HG02852 (cell line): ENCODE measurements around the gene BMP7.
"Not testable (repeated sequence)": the region's sequence is repeated elsewhere in the genome, so short reads cannot be mapped to it uniquely, and the experiment has no call there.

Experiments used
- ATAC-seq: cut with Tn5 transposase; IDR thresholded peaks from one replicate; pipeline ENCODE4 v1.9.1; 2021; ENCODE audit warnings: mild to moderate bottlenecking, moderate library complexity; ENCODE audit not compliant: unreplicated experiment

BMP7 gene

DNA sequence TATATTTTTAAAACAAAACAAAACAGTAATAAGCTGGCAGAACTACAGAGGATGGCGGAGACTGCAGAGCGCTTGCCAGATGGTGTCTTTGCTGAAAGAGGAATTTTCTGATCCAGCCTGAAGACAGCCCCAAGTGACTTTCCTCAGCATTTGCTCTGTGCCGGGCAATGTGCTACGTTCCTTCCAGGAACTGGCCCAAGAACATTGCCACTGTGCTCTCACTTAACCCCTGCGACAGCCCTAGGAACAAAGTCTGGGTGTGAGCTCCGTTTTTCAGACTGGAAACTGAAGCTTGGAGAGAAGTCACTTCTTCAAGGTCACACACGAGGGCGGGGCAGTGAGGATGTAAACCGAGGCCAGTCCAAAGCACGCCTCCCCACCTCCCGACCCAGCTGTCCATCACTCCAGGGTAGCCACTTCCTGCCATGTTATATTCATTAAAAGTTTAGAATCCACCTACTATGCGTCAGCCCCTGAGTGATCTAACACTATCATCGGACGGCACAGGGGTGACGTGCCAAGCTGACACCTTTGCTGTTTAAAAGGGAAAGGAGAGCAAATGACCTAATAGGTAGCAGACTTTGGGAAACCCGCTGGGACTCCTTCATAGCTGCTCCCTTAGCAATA, 22.3 kb upstream of the BMP7 start:
- no peak for ATAC-seq

DNA sequence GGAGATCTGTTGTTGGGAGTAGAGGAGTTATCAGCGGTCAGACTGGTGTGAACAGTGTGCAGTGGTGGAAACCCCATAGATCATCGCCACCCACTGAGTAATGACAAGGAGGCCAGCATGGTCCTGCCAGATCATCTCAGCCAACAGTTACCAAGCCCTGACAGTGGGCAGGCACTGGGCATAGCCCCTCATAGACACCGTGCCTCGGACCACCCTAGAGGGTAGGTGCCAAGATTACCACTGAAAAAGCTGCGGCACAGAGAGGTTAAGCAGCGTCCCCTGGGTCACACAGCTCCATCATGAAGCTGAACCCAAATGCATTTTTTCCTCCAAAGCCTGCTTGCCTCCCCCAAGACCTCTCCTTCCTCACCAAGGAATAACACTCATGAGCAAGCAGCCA, 21.5 kb upstream of the BMP7 start:
- ATAC-seq, result no peak

DNA sequence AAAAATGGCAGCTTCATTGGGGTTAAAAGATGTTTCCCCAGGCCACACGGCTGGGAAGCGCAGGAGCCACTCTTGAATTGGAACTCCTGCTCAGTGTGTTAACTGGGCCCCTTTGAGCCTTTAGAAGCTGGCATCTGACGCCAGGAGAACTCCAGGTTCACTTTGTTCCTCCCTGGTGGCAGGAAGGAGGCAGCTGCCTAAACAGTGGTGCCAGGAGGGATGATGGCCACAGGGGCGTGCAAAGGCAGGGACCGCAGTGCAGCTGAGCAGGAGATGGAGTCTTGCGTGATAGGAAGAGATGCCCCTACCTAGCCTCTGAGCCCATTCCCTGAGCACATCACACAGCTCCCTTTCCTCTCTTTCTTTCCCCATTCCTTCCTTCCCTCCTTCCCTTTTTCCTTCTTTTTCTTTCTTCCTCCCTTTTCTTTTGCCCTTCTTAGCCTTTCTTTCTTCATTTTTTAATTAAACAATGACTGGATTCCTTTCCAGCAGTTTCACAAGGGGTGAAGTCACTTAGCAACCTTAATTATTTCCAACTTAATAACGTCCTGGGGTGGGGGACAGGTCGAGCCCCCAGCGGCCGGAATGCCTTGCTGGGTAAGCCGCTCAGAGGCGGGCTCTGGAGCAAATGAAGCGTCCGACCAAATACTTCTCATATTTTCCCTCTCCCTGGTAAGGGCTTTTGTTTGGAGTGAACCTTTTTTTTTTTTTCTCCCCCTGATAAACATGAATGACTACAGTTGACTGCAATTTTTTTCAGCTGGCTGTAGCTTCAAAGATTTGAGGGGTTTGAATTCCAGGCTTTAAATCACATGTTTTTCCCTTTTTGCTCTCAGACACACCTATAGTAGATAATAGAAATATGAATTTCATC, 20.8 kb upstream of the BMP7 start:
- no peak for ATAC-seq

DNA sequence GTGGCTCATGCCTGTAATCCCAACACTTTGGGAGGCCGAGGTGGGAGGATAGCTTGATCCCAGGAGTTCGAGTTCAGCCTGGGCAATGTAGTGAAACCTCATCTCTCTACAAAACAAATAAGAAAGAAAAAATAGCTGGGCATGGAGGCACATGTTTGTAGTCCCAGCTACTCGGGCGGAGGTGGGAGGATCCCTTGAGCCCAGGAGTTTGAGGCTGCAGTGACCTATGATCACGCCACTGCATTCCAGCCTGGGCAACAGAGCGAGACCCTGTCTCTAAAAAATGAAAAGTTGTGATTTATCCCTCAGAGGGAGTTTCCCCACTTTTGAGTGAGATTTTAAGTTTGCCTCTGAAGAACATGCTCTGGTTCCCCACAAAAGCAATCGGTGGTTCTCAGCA, 17.4 kb upstream of the BMP7 start:
- no peak for ATAC-seq

DNA sequence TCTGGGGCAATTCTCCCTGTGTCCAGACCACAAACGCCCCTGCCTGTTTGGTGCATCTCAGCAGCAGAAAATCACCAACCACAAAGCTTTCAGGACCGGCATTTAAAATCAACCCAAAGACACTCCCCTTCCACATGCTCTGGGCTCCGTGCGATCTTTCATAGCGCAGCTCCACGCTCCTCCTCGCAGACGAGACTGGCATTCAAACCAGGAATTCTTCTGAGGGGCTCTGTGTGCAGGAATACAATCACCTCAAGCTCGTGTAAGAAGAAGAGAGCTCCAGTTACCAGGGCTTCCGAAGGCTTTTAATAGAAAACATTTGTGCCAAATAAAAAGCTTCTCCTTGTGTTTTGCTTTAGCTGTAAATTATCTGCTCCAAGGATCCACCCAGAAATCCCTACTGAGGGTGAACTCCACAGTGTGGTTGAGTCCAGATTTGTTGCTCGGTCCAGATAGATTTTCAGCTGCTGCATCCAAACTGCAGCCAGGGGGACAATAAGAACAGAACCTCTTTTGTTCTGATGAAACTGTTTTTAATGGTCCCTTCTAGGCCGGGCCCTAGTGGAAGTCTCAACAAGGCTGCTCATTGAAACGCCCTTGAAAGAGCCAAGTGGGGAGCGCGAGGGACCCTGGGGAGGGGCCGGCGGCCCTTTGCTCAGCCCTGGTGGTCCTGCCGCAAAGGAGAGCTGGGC, 16.4 kb upstream of the BMP7 start:
- ATAC-seq, result no peak

DNA sequence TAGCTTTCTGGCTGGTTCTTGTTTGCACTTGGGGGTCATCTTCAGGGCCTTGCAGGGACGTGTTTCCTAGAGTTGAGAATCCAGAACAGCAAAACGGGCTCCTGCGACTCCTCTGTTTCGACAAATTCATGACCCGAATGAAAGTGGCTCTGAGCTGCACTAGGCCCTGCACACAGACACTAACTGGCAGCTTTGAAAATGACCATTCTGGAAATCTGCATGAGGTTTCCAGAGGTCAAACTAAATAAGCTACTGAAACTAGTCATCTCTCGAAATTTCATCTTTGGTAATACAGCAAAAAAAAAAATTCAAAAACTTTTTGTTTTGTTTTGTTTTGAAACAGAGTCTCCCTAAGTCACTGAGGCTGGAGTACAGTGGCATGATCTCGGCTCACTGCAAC, 15.5 kb upstream of the BMP7 start:
- ATAC-seq, result no peak

DNA sequence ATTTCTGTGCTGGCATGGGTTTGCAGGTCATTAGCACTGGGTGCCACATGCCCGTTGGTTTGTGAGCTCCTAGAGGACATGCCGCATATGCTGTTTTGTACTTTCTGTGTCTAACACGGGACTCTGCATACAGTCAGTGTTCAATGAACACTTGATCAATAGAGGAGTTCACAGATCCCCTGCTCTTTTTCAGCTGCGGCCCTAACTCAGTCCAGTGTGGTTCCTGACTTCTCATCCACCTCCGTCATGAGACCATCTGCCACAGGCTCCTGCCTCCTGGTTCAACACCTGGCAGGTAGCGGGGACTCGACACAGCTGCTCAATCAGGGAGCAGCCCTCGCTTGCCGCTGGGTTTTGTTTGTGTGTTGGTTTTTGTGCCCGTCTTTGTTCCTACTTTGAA, 13.8 kb upstream of the BMP7 start:
- ATAC-seq, result no peak

DNA sequence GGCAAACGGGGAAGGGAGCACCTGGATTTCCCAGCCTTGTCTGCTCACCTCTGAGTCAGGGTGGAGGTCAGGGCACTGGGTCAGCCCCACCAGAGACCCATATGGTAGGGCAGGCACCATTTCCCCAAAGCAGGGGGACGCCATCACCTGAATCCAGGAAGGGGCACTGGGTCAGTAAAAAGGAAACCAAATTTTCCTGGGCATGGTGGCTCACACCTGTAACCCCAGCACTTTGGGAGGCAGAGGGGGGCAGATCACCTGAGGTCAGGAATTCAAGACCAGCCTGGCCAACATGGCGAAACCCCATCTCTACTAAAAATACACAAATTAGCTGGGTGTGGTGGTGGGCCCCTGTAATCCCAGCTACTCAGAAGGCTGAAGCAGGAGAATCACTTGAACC, 13.1 kb upstream of the BMP7 start:
- not testable (repeated sequence) for ATAC-seq

DNA sequence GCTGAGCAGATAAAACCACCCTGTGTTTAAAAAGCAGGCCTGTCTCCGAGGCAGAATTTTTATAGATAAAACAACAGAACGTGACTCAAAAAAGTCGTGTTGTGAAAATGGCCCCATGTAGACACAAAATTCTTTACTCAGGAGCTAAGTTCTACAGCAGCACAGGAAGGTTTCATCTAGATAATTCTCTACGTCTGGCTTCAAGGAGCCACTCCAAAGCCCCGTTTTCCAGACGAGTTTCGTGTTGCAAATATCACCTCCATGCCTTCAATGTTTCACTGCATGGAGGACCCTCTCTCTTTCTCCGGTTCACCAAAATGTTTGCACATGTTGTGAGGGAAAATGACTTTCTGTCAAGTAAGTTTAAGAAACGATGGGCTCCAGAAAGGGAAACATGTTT, 12.0 kb upstream of the BMP7 start:
- ATAC-seq, result no peak

DNA sequence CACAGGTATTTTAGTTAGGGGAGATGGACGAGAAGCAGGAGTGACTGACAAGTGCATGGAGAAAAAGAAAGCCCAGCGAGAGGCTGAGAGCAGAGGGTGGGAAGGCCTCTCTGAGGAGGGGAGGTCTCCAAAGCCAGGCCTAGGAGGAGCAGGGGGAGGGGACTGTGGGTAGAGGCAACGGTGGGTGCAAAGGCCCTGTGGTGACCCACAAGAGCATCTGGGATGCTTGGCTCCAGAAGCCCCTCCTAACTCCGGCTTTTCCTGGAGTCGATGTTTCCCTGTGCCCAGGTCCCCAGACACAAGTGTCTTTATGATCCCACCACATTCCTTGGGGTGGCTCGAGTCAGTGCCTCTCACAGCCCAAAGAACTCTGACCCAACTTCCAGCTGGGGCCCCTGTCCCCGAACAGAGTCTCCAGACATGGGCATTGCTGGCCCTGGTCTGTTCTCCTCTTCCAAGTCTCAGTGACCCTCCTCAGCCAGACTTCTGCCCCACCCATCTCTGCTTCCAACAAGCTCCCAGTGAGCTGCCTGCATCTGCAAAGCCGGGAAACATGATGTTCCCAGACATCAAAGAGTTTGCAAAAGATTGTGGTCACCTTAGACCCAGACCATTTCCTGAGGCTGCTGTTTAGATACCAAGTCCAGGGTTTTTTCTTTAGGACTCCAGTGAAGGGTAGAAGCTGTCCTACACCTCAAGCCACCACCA, 11.1 kb upstream of the BMP7 start:
- ATAC-seq, result no peak

DNA sequence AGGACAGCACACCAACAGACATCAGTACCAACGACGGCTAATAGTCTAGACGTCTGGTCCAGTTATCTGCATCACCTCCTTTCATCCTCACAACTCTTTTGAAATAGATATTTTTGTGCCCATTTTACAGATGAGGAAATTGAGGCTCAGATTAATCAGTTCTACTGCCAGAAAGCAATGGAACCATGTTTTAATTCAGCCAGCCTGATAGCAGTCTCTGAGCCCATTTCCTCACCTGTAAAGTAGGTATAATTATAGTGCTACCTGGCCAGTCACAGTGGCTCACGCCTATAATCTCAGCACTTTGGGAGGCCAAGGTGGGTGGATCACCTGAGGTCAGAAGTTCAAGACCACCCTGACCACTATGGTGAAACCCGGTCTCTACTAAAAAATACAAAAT, 9.8 kb upstream of the BMP7 start:
- ATAC-seq, result no peak

DNA sequence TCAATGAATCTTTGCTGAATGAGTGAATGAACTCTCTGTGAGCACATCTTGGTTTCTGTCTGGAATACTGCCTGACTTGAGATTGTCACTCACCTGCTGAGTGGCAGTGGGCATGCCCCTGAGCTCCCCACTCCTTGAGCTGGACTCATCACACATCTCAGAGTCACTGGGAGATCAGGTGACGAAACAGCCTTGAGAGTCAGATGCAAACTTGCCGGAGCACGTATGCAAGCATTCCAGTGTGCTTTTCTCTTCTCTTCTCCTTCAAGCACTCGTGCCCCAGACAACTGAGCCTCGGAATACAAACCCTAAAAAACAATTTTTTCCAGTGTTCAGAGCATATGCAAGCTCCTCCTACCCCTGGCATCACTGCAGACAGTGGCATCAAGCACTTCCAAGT, 9.4 kb upstream of the BMP7 start:
- ATAC-seq, result no peak

DNA sequence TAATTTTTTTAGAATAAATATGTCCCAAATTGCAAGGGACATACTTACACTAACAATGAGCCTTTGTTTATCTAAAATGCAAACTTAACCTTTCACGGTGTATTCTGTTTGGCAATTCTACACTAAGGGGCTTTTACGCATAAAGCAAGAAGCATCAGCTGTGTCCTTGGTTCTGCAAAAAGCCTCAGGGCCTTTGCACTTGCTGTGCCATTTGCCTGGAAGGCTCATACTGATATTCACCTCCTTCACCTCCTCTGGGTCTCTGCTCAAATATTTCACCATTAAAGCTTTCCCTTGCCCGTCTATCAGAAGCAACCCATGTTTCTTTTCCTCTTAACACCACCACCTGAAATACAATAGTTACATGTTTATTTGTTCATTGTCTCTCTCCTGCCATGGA, 8.9 kb upstream of the BMP7 start:
- ATAC-seq, result no peak

DNA sequence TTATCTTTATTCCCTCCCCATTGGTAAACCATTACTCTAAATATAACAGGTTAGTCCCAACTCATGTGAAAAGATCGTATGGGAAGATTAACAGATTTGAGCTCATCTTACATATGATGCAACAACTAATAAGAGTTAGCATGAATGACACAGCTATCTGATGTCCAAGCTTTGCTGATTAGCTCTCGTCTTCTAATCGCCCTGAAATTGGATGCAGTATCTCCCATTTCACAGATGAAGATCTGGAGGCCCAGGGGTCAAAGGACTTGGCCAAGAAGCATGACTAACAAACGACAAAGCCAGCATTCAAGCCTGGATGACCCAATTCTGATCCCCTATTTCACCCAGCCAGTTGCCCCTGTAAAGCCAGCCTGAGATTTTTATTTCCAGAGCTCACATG, 8.4 kb upstream of the BMP7 start:
- ATAC-seq, result no peak

DNA sequence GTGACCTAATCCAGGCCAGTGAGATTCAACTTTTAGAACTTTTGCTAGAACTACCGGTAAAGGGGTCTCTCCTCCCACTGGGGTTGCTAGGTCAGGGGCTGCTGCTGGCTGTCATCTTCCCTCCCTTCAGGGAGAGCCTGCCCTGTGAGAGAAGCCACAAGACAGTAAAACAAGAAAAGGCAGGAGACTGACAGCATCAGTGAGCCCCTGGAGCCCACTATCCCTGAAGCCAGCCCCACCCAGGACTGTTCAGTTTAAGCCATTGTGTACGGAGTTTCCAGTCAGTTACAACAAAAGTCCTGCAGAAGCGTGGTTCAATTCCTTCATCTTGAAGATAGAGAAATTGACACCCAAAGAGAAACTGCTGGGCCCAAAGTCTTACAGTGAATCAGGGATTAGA, 7.9 kb upstream of the BMP7 start:
- ATAC-seq, result no peak

DNA sequence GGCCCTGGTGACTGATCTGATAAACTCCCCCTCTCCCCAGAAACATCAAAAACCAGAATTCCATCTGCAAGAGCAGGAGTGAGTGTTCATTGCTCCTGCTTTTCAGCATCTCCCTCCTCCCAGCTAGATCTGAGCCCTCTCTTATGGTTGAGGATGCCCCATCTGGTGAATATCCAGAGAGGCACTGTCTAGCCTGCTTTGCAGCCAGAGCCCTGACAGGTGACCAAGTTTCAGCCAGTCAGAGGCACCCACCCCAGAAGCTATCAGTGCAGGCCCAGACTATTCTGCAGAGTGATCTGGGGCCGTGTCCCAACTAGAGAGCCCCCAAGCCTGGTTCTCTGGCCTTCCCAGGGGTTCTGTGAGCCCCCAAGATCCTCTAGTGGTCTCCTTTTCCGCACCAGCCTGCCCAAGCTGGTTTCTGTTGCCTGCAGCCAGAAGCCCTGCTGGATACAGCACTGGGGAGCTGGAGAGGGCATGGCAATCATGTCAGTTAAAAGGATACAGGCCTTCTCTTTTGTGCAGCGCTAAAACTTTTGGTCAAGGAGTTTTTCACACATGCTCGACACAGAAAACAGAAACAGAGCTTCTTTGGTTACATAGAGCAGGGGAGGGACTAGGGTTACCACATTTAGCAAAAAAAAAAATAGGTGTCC, 6.6 kb upstream of the BMP7 start:
- ATAC-seq, result no peak

DNA sequence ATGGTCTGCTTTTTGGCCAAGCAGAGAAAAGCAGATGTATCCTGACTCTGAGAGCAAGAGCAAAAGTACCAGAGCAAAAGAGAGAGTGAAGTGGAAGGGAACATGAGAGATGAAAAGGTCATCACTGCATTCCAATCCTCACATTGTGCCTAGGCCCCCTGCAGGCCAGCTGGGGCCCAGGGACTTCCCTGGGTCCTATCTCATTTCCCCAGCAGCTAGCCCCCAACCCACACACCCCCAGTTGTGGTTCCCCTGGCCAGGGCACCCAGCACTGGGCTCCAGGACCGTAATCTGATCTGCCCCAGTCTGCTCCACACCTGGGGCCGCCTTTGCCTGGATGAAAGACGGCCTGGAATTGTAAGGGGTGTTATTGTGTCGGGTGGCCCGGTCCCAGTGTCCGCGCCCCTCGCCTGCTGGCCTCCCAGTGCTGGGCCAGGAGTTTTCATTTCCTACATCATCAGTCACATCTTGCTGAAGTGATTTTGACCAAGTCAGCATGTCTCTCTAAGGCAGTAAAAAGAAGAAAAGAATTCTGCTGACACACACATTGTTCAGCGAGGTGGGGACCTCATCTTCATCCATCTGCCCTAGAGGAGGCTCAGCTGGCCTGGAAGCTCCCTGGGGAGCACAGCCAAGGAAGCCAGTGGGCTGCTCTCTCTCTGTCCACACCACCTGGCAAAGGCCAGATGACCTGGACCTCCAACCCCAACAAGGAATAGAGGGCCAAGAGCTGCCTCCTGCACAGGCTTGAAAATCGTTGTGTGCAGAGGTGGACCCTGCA, 4.0 kb upstream of the BMP7 start:
- no peak for ATAC-seq

DNA sequence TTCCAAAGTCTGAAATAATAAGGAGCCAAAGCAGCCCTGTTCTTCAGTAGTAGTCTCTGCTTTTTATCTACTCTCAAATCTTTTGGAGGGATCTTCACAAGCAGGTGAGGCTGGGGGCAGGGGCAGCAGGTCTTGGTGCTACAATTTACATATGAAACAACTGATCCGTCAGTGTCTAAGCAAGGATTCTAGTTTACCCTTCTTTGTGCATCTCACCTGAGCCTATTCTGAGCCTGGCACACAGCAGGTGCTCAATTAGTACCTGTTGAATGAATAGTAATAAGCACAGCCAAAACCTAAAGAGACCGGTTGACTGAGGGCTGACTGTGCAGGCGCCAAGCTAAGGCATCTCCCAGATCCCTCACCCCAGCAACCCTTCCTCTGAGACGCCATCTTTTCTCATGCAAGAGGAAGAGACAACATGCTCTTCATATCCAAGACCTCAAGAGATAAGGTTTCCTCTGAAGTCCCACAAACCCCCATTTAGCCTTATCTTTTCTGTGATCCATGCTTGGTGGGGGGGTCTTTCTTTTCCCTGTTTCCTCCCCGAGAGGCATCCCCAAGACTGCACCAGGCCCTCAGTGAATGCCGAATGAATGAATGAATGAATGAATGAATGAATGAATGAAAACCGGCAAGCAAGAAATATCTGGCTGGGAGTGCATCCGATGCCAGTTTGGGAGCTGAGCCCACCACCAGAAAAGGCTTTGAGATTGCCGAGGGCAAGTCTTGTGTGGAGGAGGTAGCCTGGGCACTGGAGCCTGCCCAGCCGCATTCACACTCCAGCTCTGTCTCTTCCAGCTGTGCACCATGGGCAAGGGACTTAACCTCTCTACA, 2.9 kb upstream of the BMP7 start:
- ATAC-seq, result no peak

DNA sequence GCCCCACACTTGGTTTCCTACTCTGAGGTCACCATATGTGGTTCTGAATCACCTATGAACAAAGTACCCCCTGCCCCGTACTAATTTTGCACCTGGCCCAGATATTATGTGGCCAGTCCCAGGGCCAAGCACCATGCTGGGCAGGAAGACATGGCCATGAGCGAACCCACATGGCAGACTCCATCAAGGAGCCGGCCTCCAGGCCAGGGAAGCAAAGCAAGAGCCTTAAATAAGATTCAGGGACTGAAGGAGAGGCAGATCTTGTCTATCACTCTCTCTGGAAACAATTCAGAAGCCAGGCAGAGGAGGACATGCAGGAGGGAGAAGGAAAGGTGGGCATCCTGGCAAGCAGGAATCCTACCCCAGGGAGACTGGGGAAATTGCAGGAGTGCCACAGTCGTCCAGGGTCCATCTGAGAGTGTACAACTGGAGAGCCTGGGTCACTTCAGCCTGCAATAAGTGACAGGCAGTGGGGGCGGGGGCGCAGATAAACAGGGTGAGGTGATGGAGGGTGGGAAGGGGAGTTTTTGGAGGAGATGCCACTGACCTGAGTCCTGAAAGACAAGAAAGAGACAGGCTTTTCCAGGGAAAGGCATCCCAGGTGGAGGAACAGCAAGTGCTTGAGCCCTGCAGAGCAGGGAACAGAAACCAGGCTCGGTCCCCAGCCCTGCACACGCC, 2.1 kb upstream of the BMP7 start:
- no peak for ATAC-seq
